Measurements from ENCODE around the gene PARP14.

- TF ChIP-seq CTCF (IDR thresholded peaks at IDR 0.05; ENCODE audit: low read length), result no peak
- TF ChIP-seq EZH2 (optimal IDR thresholded peaks at IDR 0.05; ENCODE audit: low read depth, low read length), result no peak
- TF ChIP-seq EZH2phosphoT487 (IDR thresholded peaks at IDR 0.05; ENCODE audit: low read length), result no peak
Measured at GRCh38 chr3:122777563-122777962, 96.9 kb downstream of the PARP14 start.
